Anterior cingulate cortex (tissue), 58 donors: ENCODE data around the gene SACM1L.
"Not testable (repeated sequence)": the region's sequence is repeated elsewhere in the genome, so short reads cannot be mapped to it uniquely, and the experiment has no call there.

Source experiments
- DNase-seq, 58 donors: peaks; one replicate each; lab custom pipeline; 2025; lab: John Stamatoyannopoulos, UW

Gene SACM1L

GRCh38 chr3:45689787-45690145 is 570 bp downstream of the SACM1L start:
- DNase-seq: peak in 1 of 58 donors; percentile 37

- no peak for DNase-seq
Measured at GRCh38 chr3:45690336-45691035, 1.3 kb downstream of the SACM1L start.

- no peak for DNase-seq
Measured at GRCh38 chr3:45691842-45692241, 2.6 kb downstream of the SACM1L start.

- DNase-seq: no peak
Measured at GRCh38 chr3:45692866-45693265, 3.7 kb downstream of the SACM1L start.

- DNase-seq: no peak
Measured at GRCh38 chr3:45693941-45694521, 4.8 kb downstream of the SACM1L start.

- not testable (repeated sequence) for DNase-seq
Measured at GRCh38 chr3:45695166-45695565, 6.0 kb downstream of the SACM1L start.

- no peak for DNase-seq
Measured at GRCh38 chr3:45700570-45701073, 11.4 kb downstream of the SACM1L start.

- no peak for DNase-seq
Measured at GRCh38 chr3:45701172-45701867, 12.1 kb downstream of the SACM1L start.

GRCh38 chr3:45704301-45704943 is 15.2 kb downstream of the SACM1L start:
- DNase-seq: no peak

GRCh38 chr3:45705839-45706808 is 16.9 kb downstream of the SACM1L start:
- no peak for DNase-seq

GRCh38 chr3:45711931-45712330 is 22.7 kb downstream of the SACM1L start:
- DNase-seq: no peak

- DNase-seq: no peak
Measured at GRCh38 chr3:45712434-45713110, 23.4 kb downstream of the SACM1L start.

- DNase-seq: no peak
Measured at GRCh38 chr3:45715945-45716344, 26.7 kb downstream of the SACM1L start.

GRCh38 chr3:45716790-45717336 is 27.7 kb downstream of the SACM1L start:
- no peak for DNase-seq

- DNase-seq: no peak
Measured at GRCh38 chr3:45719655-45720487, 30.7 kb downstream of the SACM1L start.

- no peak for DNase-seq
Measured at GRCh38 chr3:45724911-45725310, 35.7 kb downstream of the SACM1L start.

- no peak for DNase-seq
Measured at GRCh38 chr3:45729614-45730013, 40.4 kb downstream of the SACM1L start.
